SK-N-SH (cell line): ENCODE results near the gene BOD1.

ENCODE experiments used
- CTCF ChIP-seq: fragments of 200-600 bp; sonication (generic); IDR thresholded peaks from 2 replicates; pipeline ENCODE4 v1.6.1; 2017; ENCODE audit warnings: antibody characterized with exemption, mild to moderate bottlenecking, moderate library complexity
- EP300 ChIP-seq, 2 experiments: IDR thresholded peaks; 2 replicates each; pipeline versions ENCODE4 v1.4.0 to v1.6.1; 2012; ENCODE audit warnings: borderline replicate concordance in 1 of 2, low read depth in 1 of 2, low read length in 1 of 2
- EZH2phosphoT487 ChIP-seq: fragments of 200-600 bp; sonication (generic); IDR thresholded peaks from 2 replicates; pipeline ENCODE4 v1.6.1; 2017; ENCODE audit warnings: low read depth, mixed run types, mild to moderate bottlenecking, antibody characterized with exemption, moderate library complexity, borderline replicate concordance
- MAX ChIP-seq: IDR thresholded peaks from 2 replicates; pipeline ENCODE4 v1.4.0; 2012; ENCODE audit warnings: low read depth
- POLR2AphosphoS5 ChIP-seq: IDR thresholded peaks from 2 replicates; pipeline ENCODE4 v1.6.1; 2012; ENCODE audit warnings: low read depth, low read length
- RAD21 ChIP-seq: IDR thresholded peaks from 2 replicates; pipeline ENCODE4 v1.6.1; 2012; ENCODE audit warnings: mild to moderate bottlenecking, low read length
- RXRA ChIP-seq: IDR thresholded peaks from 2 replicates; pipeline ENCODE4 v1.4.0; 2012; ENCODE audit warnings: low read depth, mild to moderate bottlenecking, borderline replicate concordance
- SIN3A ChIP-seq: IDR thresholded peaks from 2 replicates; pipeline ENCODE4 v1.6.1; 2012; ENCODE audit warnings: low read depth, mild to moderate bottlenecking, low read length, moderate library complexity, borderline replicate concordance
- TAF1 ChIP-seq: IDR thresholded peaks from 2 replicates; pipeline ENCODE4 v1.6.1; 2012; ENCODE audit warnings: low read depth, mild to moderate bottlenecking, low read length, moderate library complexity, borderline replicate concordance
- TF ChIP-seq, protein P1 (sequence below): IDR thresholded peaks from 2 replicates; pipeline ENCODE4; 2012

DNA sequence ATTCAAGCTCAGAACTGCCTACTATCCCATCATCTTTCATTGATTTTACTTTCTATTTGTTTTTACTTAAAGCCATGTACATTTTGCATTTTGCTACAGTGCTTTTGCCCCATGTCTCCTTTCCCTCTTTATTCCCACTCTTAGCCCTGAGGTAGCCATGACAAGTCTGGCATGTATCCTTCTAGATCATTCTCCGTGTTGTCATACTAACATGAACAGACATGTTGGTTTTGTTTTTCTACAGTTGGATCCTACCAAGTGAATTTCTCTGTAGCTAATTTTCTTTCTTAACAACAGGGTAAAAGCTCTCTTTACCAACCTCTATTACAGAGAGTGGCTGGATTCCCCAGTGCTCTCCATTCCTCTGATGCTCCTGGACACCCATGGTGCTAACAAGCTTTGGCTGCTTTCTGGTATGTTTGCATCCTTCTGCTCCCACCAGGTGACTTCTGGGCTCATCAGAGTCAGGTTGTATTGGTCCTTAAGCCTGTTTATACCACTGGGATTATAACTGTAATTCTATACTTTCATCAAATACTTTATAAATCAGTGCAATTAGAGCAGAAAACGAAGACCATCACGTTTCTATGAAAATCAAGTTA is 38.8 kb upstream of the BOD1 start:
- TF ChIP-seq CTCF: no peak
- no peak for TF ChIP-seq RAD21
- TF ChIP-seq EZH2phosphoT487: no peak
- TF ChIP-seq, protein P1, sequence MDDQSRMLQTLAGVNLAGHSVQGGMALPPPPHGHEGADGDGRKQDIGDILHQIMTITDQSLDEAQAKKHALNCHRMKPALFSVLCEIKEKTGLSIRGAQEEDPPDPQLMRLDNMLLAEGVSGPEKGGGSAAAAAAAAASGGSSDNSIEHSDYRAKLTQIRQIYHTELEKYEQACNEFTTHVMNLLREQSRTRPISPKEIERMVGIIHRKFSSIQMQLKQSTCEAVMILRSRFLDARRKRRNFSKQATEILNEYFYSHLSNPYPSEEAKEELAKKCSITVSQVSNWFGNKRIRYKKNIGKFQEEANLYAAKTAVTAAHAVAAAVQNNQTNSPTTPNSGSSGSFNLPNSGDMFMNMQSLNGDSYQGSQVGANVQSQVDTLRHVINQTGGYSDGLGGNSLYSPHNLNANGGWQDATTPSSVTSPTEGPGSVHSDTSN: no peak
- TF ChIP-seq POLR2AphosphoS5: no peak
- no peak for TF ChIP-seq SIN3A
- no peak for TF ChIP-seq RXRA
- TF ChIP-seq TAF1: no peak
- no peak for TF ChIP-seq EP300 (IDR thresholded peaks at IDR 0.05; ENCODE audit: borderline replicate concordance in 1 of 2, low read depth in 1 of 2, low read length in 1 of 2)
- TF ChIP-seq MAX: no peak
